HG03460 (cell line): ENCODE measurements around the gene CCDC24.
A peak's percentile ranks its signal among the peaks of the same experiment; 100 is the strongest.

ENCODE experiments used
- ATAC-seq: cut with Tn5 transposase; IDR thresholded peaks from one replicate; pipeline ENCODE4 v1.9.1; 2021; ENCODE audit not compliant: unreplicated experiment

CCDC24 gene

GRCh38 chr1:43963006-43963405, 28.4 kb upstream of the CCDC24 start:
- no peak for ATAC-seq

- no peak for ATAC-seq
Measured at GRCh38 chr1:43963890-43964289, 27.5 kb upstream of the CCDC24 start.

GRCh38 chr1:43965316-43965715, 26.1 kb upstream of the CCDC24 start:
- no peak for ATAC-seq

GRCh38 chr1:43968348-43968948, 23.0 kb upstream of the CCDC24 start:
- no peak for ATAC-seq

- no peak for ATAC-seq
Measured at GRCh38 chr1:43969416-43969745, 22.0 kb upstream of the CCDC24 start.

GRCh38 chr1:43969746-43970466, 21.5 kb upstream of the CCDC24 start, which contains the start of gene DPH2:
DPH2 (plus strand) TSS chr1:43970010; CDS start chr1:43970176, 166 bp downstream.
- ATAC-seq, result peak; percentile 68

- ATAC-seq, result no peak
Measured at GRCh38 chr1:43970502-43970901, 20.9 kb upstream of the CCDC24 start.

- ATAC-seq, result no peak
Measured at GRCh38 chr1:43970911-43971310, 20.5 kb upstream of the CCDC24 start.

GRCh38 chr1:43971336-43971980, 19.9 kb upstream of the CCDC24 start:
- no peak for ATAC-seq

GRCh38 chr1:43973981-43974442, 17.4 kb upstream of the CCDC24 start:
- no peak for ATAC-seq

- ATAC-seq, result peak; percentile 67
Measured at GRCh38 chr1:43974443-43975248, 16.8 kb upstream of the CCDC24 start, which contains the start of gene ATP6V0B. ATP6V0B (plus strand) TSS chr1:43974960; CDS start chr1:43975041, 81 bp downstream.

GRCh38 chr1:43975249-43975961, 16.0 kb upstream of the CCDC24 start:
- peak; percentile 10 for ATAC-seq

- no peak for ATAC-seq
Measured at GRCh38 chr1:43976045-43976444, 15.4 kb upstream of the CCDC24 start.

GRCh38 chr1:43976890-43977289, 14.5 kb upstream of the CCDC24 start:
- no peak for ATAC-seq

GRCh38 chr1:43977376-43978263, 13.8 kb upstream of the CCDC24 start:
- no peak for ATAC-seq

- ATAC-seq, result no peak
Measured at GRCh38 chr1:43978264-43978550, 13.2 kb upstream of the CCDC24 start.

GRCh38 chr1:43978551-43979260, 12.7 kb upstream of the CCDC24 start, which contains the start of gene B4GALT2:
B4GALT2 (plus strand) TSS chr1:43979210; CDS start chr1:43981161, 1,951 bp downstream.
- ATAC-seq, result no peak

- no peak for ATAC-seq
Measured at GRCh38 chr1:43979261-43979527, 12.2 kb upstream of the CCDC24 start.

- ATAC-seq, result no peak
Measured at GRCh38 chr1:43979528-43980254, 11.7 kb upstream of the CCDC24 start.
